Measurements from ENCODE around the gene VKORC1L1. TPM values are rescaled to one million over a fixed set of nuclear protein-coding genes. Genes with fewer than 3 reads are reported as not detected.
"Not testable (repeated sequence)": the region's sequence is repeated elsewhere in the genome, so short reads cannot be mapped to it uniquely, and the experiment has no call there.

The VKORC1L1 gene
- total RNA-seq, 1 experiment from 2014 or later, result 25.0 TPM

- not testable (repeated sequence) for DNase-seq (ENCODE audit: low read depth)
Observed at GRCh38 chr7:65884983-65885382, 12.1 kb downstream of the VKORC1L1 start.

- DNase-seq (ENCODE audit: low read depth), result not testable (repeated sequence)
Observed at GRCh38 chr7:65885533-65885932, 12.7 kb downstream of the VKORC1L1 start.

- DNase-seq (ENCODE audit: low read depth), result not testable (repeated sequence)
Observed at GRCh38 chr7:65888434-65889156, 15.7 kb downstream of the VKORC1L1 start.

GRCh38 chr7:65889722-65890121 lies 16.8 kb downstream of the VKORC1L1 start:
- DNase-seq (ENCODE audit: low read depth), result not testable (repeated sequence)

- DNase-seq (ENCODE audit: low read depth), result no peak
Observed at GRCh38 chr7:65892161-65892560, 19.3 kb downstream of the VKORC1L1 start.

DNA sequence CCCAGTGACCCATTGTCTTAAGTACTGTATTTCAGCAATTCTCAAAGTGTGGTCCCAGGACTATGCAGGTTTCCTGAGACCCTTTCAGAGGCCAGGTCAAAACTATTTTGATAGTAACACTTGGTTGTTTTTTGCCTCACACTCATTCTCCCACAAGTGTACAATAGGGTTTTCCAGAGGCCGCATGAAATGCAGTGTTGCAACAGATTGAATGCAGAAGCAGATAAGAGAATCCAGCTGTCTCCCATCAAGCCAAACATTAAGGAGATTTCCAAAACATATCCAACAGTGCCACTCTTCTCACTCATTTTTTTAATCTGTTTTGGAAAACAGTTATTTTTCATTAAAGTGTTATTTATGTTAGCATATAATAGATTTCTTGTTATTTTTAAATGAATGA lies 20.0 kb downstream of the VKORC1L1 start:
- DNase-seq (ENCODE audit: low read depth), result no peak

DNA sequence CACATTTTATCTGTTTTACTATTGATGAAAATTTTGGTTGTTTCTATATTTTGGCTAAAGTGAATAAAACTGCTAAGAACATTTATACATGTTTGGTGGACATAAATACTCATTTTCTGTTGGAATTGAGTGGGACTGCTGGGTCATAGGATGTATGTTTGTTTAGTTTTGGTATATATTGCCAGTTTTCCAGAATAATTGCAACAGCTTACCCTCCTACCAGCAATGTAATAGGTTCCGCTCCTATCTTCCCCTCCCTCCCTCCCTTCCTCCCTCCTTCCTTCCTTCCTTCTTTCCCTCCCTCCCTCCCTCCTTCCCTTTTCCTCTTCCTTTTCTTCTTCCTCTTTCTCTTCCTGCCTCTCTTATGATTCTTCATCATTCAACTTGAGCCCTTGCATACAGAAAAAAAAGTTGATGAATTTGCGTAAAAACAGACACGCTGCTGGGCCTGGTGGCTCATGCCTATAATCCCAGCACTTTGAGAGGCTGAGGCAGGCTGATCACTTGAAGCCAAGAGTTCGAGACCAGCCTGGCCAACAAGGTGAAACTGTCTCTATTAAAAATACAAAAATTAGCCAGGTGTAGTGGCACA lies 23.5 kb downstream of the VKORC1L1 start:
- DNase-seq (ENCODE audit: low read depth), result no peak

- DNase-seq (ENCODE audit: low read depth), result not testable (repeated sequence)
Observed at GRCh38 chr7:65897289-65897688, 24.4 kb downstream of the VKORC1L1 start.

DNA sequence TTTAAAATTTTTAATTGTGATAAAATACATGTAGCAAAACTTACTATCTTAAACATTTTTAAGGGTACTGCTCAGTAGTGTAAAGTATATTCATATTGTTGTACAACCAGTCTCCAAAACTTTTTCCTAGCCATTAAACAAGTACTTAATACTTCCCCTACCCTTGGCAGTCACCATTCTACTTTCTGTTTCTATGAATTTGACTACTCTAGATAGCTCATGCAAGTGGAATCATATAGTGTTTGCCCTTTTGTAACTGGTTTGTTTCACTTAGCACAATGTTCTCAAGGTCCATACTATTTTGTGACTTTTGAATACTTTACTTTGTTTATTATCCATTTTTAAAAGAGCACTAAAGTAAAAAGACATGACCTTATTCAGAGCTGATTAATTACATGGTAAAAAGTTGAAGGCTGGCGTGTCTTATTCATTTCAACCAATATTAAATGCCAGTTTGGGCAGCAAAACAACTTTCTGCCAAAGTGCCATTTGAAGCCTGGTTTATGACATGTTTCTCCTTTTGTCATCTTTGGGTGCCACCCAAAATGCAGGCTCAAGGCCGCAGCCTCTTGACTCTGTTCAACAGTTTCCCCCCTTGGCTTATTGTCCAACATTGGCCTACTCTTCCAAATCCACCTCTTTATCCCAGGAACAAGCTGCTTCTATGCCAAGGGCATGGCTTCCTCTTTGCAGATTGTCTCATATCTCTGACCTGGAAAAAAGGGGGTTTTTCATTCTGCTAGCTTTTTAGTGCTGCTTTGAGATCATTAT lies 26.0 kb downstream of the VKORC1L1 start:
- DNase-seq (ENCODE audit: low read depth), result not testable (repeated sequence)

DNA sequence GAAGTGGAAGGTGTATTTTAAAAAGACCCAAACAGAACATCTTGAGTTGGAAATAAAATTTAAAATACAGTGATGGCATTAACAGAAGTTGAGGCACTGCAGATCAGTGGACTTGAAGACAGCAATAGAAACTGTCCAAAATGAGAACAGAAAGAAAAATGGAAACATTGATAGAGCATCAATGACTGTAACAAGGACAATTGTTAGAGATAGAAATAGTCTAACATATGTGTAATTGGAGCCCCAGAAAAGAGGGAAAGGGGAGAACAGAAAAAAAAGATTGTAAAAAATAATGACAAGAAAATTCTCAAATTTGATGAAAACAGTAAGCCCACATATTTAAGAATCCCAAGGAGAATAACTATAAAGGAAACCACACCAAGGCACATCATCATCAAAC lies 29.4 kb downstream of the VKORC1L1 start:
- DNase-seq (ENCODE audit: low read depth), result no peak

DNA sequence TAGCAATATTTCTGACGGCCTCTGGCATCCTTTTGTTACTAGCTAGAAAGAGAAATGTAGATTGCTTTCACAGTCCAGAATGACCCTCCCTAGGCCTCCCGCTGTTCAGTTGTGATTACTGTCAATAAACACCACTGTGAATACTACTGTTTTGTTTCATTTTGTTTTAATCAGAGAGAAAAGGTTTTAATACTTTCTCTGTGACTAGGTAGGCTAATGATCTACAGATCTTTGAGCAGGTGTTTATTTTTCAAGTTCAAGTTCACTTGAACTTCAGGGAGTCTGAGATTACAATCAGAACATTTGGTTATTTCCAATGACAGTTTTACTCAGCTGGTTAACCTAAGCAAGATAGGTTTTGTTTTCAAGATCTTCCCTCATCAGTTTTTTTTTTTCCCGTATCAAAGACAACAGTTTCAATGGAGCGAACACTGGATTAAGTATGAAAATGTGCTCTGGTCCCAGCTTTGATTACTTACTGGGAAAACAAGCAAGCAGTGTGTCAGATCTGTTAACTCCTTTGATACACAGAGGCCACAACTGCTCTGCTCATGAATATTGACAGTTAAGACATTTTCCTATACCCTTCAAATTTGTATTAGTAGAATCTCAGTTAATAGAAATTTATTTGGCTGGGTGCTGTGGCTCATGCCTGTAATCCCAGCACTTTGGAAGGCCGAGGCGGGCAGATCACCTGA lies 34.8 kb downstream of the VKORC1L1 start:
- DNase-seq (ENCODE audit: low read depth), result no peak

DNA sequence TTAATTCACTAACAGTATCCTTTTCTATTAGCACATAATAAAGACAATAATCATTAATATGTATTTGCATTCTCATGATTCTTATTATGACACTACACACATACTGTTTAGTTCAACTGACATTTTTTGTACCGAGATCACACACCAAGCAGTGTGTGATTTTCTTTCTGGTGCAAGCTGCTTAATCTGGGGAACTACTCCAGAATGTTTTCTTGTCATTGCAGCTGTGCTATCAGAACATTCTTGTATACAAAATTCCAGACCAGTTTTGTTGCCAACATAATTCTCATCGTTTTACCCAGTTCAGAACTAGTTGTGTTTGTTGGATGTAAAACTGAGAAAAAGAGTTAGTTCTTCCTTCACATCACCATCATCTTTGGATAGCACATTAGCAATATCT lies 37.4 kb downstream of the VKORC1L1 start:
- DNase-seq (ENCODE audit: low read depth), result no peak

- DNase-seq (ENCODE audit: low read depth), result no peak
Observed at GRCh38 chr7:65912237-65912636, 39.4 kb downstream of the VKORC1L1 start.

DNA sequence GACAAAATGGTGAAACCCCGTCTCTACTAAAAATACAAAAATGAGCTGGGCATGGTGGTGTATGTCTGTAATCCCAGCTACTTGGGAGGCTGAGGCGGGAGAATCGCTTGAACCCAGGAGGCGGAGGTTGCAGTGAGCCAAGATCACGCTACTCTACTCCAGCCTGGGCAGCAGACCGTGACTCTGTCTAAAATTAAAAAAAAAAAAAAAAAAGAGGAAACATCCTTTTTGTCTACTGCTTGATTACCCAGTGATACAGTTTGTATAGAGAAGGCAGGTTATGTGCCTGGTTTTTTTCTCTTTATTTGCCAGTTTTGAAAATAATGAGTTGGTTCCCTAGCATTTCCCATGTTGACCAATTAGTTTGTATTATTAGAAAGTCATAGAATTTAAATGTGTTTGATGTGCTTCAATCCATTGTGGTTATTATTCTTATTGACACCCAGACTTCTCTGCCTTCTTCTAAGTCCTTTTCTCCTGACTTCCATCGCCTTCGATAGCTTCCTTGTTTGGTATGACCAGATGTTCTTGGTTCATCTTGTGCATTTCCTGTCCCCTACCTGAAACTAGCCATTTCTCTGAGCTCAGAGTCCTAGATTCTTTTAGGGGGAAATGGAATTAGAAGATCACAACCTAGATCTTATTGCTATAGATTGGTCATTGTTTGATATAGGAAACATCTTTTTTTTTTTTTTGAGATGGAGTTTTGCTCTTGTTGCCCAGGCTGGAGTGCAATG lies 43.2 kb downstream of the VKORC1L1 start:
- no peak for DNase-seq (ENCODE audit: low read depth)

DNA sequence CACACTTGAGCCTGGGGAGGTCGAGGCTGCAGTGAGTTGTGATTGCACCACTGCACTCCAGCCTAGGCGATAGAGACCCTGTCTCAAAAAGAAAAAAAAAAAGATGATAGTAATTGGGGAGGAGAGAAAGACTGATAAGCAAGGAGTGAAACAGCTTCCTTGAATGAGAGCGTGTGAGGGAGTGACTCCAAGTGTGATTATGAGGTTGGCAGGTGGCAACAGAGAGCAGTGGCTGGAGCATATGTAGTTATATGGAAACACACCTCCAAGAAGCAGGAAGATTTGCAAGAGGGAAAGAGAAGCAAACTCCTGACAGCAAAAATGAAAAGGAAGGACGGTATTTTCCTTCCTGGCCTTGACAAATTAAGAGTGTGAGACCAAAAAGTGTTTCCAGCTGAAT lies 50.4 kb downstream of the VKORC1L1 start:
- no peak for DNase-seq (ENCODE audit: low read depth)

GRCh38 chr7:65924193-65924592 lies 51.3 kb downstream of the VKORC1L1 start:
- no peak for DNase-seq (ENCODE audit: low read depth)

DNA sequence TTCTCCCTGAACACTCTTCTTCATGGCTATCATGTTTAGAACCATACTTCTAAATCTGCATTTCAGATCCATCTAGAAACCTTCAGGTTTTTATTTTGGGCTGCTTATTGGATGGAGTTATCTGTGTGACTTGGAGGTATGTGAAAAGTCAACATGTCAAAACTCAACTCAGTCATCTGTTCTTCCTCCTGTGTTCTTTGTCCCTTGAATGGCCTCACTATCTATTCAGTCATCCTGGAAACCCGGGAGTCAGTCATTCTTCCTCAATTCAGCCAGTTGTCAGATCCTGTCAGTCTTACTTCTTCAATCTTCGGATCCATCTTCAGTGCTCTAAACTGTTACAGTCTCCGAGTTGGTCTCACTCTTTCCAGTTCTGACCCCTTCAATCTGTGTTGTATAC lies 52.2 kb downstream of the VKORC1L1 start:
- no peak for DNase-seq (ENCODE audit: low read depth)

DNA sequence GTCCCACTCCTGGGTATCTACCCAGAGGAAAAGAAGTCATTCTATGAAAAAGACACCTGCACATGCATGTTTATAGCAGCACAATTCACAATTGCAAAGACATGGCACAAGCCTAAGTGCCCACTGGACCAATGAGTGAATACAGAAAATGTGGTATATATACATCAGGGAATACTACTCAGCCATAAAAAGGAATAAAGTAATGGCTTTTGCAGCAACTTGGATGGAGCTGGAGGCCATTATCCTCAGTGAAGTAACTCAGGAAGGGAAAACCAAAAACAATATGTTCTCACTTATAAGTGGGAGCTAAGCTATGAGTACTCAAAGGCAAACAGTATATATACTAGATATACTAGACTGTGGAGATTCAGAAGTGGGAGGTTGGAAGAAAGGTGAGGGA lies 53.7 kb downstream of the VKORC1L1 start:
- no peak for DNase-seq (ENCODE audit: low read depth)

DNA sequence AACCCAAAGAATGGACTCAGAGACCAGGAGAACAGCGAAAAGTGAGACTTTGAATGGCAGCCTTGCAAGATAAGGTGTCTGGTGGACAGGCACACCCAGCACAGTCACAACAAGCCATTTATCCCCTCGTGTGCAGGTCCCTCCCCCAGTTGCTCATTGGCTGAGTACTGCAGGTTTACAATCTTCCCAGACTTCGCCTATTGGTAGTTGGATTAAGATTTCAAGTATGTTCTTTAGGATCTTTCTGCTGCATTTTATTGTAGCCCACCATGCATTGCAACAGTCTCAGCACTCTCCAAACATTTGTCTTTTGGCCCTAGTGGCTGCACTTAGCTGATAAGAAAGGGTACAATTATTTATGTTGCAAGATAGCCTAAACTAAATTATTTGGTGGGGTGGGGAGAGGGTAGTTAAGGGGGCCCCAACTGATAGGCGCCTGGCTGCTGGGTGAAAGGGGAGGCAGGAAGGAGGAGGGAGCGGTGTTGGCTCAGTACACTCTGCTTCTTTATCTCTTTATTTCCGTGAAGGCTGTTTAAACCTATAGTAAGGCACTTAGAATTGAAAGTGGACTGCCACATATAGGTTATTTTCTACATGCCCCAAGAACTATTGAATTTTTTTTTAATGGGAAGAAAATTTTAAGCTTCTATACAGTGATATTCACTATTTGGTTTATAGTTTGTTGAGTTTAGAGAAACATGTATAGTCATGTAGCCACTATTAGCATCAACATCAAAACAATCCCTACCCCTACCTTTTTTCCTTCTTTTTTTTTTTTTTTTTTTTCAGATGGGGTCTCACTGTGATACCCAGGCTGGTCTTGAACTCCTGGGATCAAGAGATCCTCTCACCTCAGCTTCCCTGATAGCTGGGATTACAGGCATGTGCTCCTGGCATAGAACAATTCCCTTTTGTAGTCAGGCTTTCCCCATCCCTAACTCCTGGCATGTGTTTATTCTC lies 54.9 kb downstream of the VKORC1L1 start:
- DNase-seq (ENCODE audit: low read depth), result peak; percentile 16

GRCh38 chr7:65931685-65932084 lies 58.8 kb downstream of the VKORC1L1 start:
- no peak for DNase-seq (ENCODE audit: low read depth)

Data from Daoy (cell line).